ENCODE results near the gene RIPOR3. TPM values are rescaled to one million over a fixed set of nuclear protein-coding genes. Genes with fewer than 3 reads are reported as not detected.

RIPOR3 gene
- total RNA-seq, 2 donors from 2014 or later: 0.46 to 1.4 TPM

DNA sequence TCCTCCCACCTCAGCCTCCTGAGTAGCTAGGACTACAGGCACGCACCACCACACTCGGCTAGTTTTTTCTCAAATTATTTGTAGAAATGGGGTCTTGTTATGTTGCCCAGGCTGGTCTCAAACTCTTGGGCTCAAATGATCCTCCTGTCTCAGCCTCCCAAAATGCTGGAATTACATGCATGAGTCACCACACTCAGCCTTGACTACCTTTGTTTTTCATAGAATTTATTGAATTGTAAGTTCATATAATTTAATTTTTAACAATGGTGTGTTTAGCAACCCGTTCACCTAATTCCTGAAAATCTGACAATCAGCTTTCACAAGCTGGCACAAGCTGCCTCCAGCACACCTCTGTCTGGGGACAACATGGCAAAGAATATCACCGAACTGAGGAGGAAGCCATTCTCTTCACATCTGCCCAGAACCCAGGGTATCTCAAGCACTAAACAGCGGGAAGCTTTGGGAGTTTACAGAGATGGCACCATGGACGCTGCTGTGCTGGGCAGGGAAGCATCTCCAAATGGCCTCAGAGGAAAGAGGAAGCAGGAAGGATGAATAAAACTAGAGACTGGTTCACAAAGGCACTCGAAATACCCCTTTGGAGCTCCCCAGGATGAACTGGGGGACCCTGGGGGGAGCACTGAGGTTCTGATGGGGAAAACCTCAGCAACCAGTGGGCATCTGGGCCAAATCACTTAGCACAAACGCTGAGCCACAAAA is 2.9 kb downstream of the RIPOR3 start:
- Histone ChIP-seq H3K27me3 (ENCODE audit: control insufficient read depth, insufficient read depth, low read length, poor library complexity, severe bottlenecking) (peaks cover 30% of the 10 kb centered on the region), H3K4me3 (ENCODE audit: low read length) (no peak overlapping the region), H3K4me1 (ENCODE audit: control insufficient read depth, insufficient read depth, low read length) (no peaks in the 10 kb centered on the region), H3K27ac (ENCODE audit: low read depth, low read length) (no peak overlapping the region), H3K36me3 (ENCODE audit: control insufficient read depth, insufficient read depth, low read length) (no peaks in the 10 kb centered on the region), H3K9ac (ENCODE audit: extremely low read depth, low read length, poor library complexity, severe bottlenecking) (no peak overlapping the region), H3K9me3 (ENCODE audit: control insufficient read depth, low read length) (no peaks in the 10 kb centered on the region)
- H3K4me3 Mint-ChIP-seq: no peak overlapping the region
- WGBS, 2 experiments (ENCODE audit: insufficient coverage in 1 of 2, insufficient read length in 1 of 2): 92 to 95% methylated on average over 5 to 8 of the region's 8 CpGs
- H3K4me1 Mint-ChIP-seq: peaks cover 22% of the 10 kb centered on the region
- H3K36me3 Mint-ChIP-seq (ENCODE audit: low read depth): no peaks in the 10 kb centered on the region
- H3K27me3 Mint-ChIP-seq (ENCODE audit: insufficient read depth): peaks cover 22% of the 10 kb centered on the region
- H3K9me3 Mint-ChIP-seq: no peaks in the 10 kb centered on the region
- H3K27ac Mint-ChIP-seq: no peak overlapping the region
- TF ChIP-seq, protein P1, sequence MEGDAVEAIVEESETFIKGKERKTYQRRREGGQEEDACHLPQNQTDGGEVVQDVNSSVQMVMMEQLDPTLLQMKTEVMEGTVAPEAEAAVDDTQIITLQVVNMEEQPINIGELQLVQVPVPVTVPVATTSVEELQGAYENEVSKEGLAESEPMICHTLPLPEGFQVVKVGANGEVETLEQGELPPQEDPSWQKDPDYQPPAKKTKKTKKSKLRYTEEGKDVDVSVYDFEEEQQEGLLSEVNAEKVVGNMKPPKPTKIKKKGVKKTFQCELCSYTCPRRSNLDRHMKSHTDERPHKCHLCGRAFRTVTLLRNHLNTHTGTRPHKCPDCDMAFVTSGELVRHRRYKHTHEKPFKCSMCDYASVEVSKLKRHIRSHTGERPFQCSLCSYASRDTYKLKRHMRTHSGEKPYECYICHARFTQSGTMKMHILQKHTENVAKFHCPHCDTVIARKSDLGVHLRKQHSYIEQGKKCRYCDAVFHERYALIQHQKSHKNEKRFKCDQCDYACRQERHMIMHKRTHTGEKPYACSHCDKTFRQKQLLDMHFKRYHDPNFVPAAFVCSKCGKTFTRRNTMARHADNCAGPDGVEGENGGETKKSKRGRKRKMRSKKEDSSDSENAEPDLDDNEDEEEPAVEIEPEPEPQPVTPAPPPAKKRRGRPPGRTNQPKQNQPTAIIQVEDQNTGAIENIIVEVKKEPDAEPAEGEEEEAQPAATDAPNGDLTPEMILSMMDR (conservative IDR thresholded peaks at IDR 0.05): no peak
- no peak for DNase-seq

DNA sequence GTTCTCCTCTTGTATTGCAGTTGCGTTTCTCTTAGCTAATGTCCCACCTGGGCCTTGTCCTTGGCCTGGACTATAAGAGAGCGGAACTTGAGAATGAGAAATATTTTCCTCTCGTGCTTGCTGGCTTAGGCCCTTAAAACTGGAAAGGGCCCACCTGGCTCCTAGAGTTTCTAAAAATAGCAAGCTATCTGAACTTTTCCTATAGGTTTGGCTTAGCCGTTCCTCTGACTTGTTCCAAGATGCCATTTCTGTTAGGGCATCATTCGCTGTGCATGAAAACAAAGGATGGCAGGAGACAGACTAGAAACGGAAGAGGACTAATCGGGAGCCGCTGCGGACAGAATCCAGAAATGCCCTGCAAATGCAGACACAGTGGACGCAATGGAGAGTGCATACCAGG is 4.5 kb downstream of the RIPOR3 start:
- Histone ChIP-seq H3K4me3 (ENCODE audit: low read length) (no peak overlapping the region), H3K27me3 (ENCODE audit: control insufficient read depth, insufficient read depth, low read length, poor library complexity, severe bottlenecking) (peaks cover 22% of the 10 kb centered on the region), H3K36me3 (ENCODE audit: control insufficient read depth, insufficient read depth, low read length) (no peaks in the 10 kb centered on the region), H3K27ac (ENCODE audit: low read depth, low read length) (no peak overlapping the region), H3K9me3 (ENCODE audit: control insufficient read depth, low read length) (no peaks in the 10 kb centered on the region), H3K4me1 (ENCODE audit: control insufficient read depth, insufficient read depth, low read length) (no peaks in the 10 kb centered on the region), H3K9ac (ENCODE audit: extremely low read depth, low read length, poor library complexity, severe bottlenecking) (no peak overlapping the region)
- Mint-ChIP-seq H3K4me3 (no peak overlapping the region), H3K27ac (no peak overlapping the region), H3K27me3 (ENCODE audit: insufficient read depth) (peaks cover 15% of the 10 kb centered on the region), H3K4me1 (peaks cover 17% of the 10 kb centered on the region), H3K9me3 (no peaks in the 10 kb centered on the region), H3K36me3 (ENCODE audit: low read depth) (no peaks in the 10 kb centered on the region)
- TF ChIP-seq, protein P1 (conservative IDR thresholded peaks at IDR 0.05): no peak
- WGBS, 2 experiments (ENCODE audit: insufficient coverage in 1 of 2, insufficient read length in 1 of 2): 92 to 94% methylated on average over 9 to 10 of the region's 10 CpGs
- no peak for DNase-seq

DNA sequence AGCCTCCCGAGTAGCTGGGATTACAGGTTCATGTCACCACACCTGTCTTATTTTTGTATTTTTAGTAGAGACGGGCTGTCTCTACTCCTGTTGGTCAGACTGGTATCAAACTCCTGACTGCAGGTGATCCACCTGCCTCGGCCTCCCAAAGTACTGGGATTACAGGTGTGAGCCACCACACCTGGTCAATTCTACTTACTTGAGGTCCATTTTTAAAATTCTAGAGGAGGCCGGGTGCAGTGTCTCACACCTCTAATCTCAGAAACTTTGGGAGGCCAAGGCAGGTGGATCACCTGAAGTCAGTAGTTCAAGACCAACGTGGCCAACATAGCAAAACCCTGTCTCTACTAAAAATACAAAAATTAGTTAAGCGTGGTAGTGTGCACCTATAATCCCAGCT is 7.8 kb downstream of the RIPOR3 start:
- Mint-ChIP-seq H3K27me3 (ENCODE audit: insufficient read depth) (no peaks in the 10 kb centered on the region), H3K4me3 (no peak overlapping the region), H3K4me1 (peaks cover 2% of the 10 kb centered on the region), H3K36me3 (ENCODE audit: low read depth) (no peaks in the 10 kb centered on the region), H3K27ac (no peak overlapping the region), H3K9me3 (no peaks in the 10 kb centered on the region)
- no peak for DNase-seq
- H3K4me3 ChIP-seq (ENCODE audit: low read length): no peak overlapping the region
- no peaks in the 10 kb centered on the region for H3K27me3 ChIP-seq (ENCODE audit: control insufficient read depth, insufficient read depth, low read length, poor library complexity, severe bottlenecking)
- no peak overlapping the region for H3K9ac ChIP-seq (ENCODE audit: extremely low read depth, low read length, poor library complexity, severe bottlenecking)
- H3K27ac ChIP-seq (ENCODE audit: low read depth, low read length): no peak overlapping the region
- WGBS, 2 experiments (ENCODE audit: insufficient coverage in 1 of 2, insufficient read length in 1 of 2): 86 to 87% methylated on average over 5 to 6 of the region's 6 CpGs
- H3K9me3 ChIP-seq (ENCODE audit: control insufficient read depth, low read length): no peaks in the 10 kb centered on the region
- no peaks in the 10 kb centered on the region for H3K36me3 ChIP-seq (ENCODE audit: control insufficient read depth, insufficient read depth, low read length)
- TF ChIP-seq, protein P1 (conservative IDR thresholded peaks at IDR 0.05): no peak
- H3K4me1 ChIP-seq (ENCODE audit: control insufficient read depth, insufficient read depth, low read length): no peaks in the 10 kb centered on the region
